GM12878 (cell line): ENCODE results near the gene TRAP1. TPM values are rescaled to one million over a fixed set of nuclear protein-coding genes. Genes with fewer than 3 reads are reported as not detected.

ENCODE experiments used
- ATAC-seq: fragments of 200-7000 bp; cut with Tn5 transposase; 3 replicates; pipeline ENCODE4 v1.9.1; 2020; ENCODE audit warnings: mild to moderate bottlenecking, moderate library complexity
- BruUV-seq: library from RNA; stranded (reverse); fragments of 400-500 nt; replicated peaks from 2 replicates; lab custom pipeline; 2021; lab: Mats Ljungman, UMichigan
- CTCF ChIA-PET: fragments of 300-600 bp; sonication (Branson Sonifier 250); formaldehyde crosslinking; extraction: SDS; loops from one replicate; lab custom pipeline; 2021; ENCODE audit warnings: inconsistent platforms; lab: Yijun Ruan, JAX
- POLR2A ChIA-PET: fragments of 350-600 bp; formaldehyde crosslinking; extraction: SDS; loops from one replicate; lab custom pipeline; 2021; ENCODE audit warnings: inconsistent platforms; lab: Charles Lee
- RAD21 ChIA-PET: fragments of 300-600 bp; sonication (Branson Sonifier 250); formaldehyde crosslinking; loops from one replicate; lab custom pipeline; 2023; ENCODE audit warnings: antibody characterized with exemption; ENCODE audit not compliant: unreplicated experiment; lab: Charles Lee
- SMC1A ChIA-PET: fragments of 300-600 bp; sonication (Branson Sonifier 250); formaldehyde crosslinking; loops from one replicate; lab custom pipeline; 2023; ENCODE audit not compliant: unreplicated experiment, uncharacterized antibody; lab: Charles Lee
- DNase-seq: peaks from one replicate; pipeline ENCODE4 v3.0.0-alpha.2; 2011; ENCODE audit warnings: low read depth, low spot score
- FAIRE-seq: peaks from 3 replicates; lab custom pipeline; 2011; peaks lifted over from hg19 to GRCh38; lab: Jason Lieb, UNC
- H2AFZ ChIP-seq: 2 replicates; pipeline ENCODE4 v1.6.0; 2011; ENCODE audit warnings: low read depth, low read length, control low read depth; ENCODE audit not compliant: control insufficient read depth
- H3K27ac ChIP-seq: 2 replicates; pipeline ENCODE4 v1.5.1; 2011; ENCODE audit warnings: control low read depth; ENCODE audit not compliant: control insufficient read depth, insufficient read depth
- H3K27me3 ChIP-seq, 2 experiments: replicated peaks in 1 of 2; 2 replicates each; pipeline versions ENCODE4 v1.6.0 to v1.6.1; 2011; ENCODE audit warnings: low read length in 1 of 2; ENCODE audit not compliant: control insufficient read depth in 2 of 2, insufficient read depth in 2 of 2
- H3K36me3 ChIP-seq, 2 experiments: 2 replicates each; pipeline ENCODE4 v1.5.1; 2011; ENCODE audit warnings: low read length in 1 of 2; ENCODE audit not compliant: control insufficient read depth in 2 of 2, insufficient read depth in 2 of 2
- H3K4me1 ChIP-seq: 2 replicates; pipeline ENCODE4 v1.6.1; 2011; ENCODE audit warnings: mild to moderate bottlenecking, low read length, moderate library complexity, mixed read lengths; ENCODE audit not compliant: control insufficient read depth, insufficient read depth
- H3K4me2 ChIP-seq: 2 replicates; pipeline ENCODE4 v1.6.0; 2011; ENCODE audit warnings: control low read depth; ENCODE audit not compliant: control insufficient read depth, insufficient read depth
- H3K4me3 ChIP-seq: fragments of 200-600 bp; sonication (generic); 2 replicates; pipeline ENCODE4 v1.5.1; 2016
- H3K79me2 ChIP-seq: 2 replicates; pipeline ENCODE4 v1.6.0; 2011; ENCODE audit warnings: low read length; ENCODE audit not compliant: control insufficient read depth, insufficient read depth
- H3K9ac ChIP-seq: 2 replicates; pipeline ENCODE4 v1.8.0; 2011; ENCODE audit warnings: low read length, control low read depth, mixed read lengths; ENCODE audit not compliant: control insufficient read depth, insufficient read depth
- H3K9me3 ChIP-seq: replicated peaks from 3 replicates; pipeline ENCODE4 v1.5.1; 2011; ENCODE audit warnings: mild to moderate bottlenecking, low read length; ENCODE audit not compliant: control insufficient read depth, insufficient read depth
- H4K20me1 ChIP-seq: 2 replicates; pipeline ENCODE4 v1.6.0; 2011; ENCODE audit not compliant: control insufficient read depth, insufficient read depth
- ATF7 ChIP-seq: fragments of 450-650 bp; IDR thresholded peaks from 2 replicates; pipeline ENCODE4 v1.6.1; 2016; ENCODE audit warnings: low read depth, mild to moderate bottlenecking
- BMI1 ChIP-seq: fragments of 450-650 bp; IDR thresholded peaks from 2 replicates; pipeline ENCODE4 v1.6.1; 2016; ENCODE audit warnings: mild to moderate bottlenecking, moderate library complexity, borderline replicate concordance
- IKZF1 ChIP-seq: fragments of 450-650 bp; conservative IDR thresholded peaks from 2 replicates; pipeline ENCODE4 v1.6.1; 2017; ENCODE audit warnings: antibody characterized with exemption, mild to moderate bottlenecking
- MLLT1 ChIP-seq: fragments of 450-650 bp; IDR thresholded peaks from 2 replicates; pipeline ENCODE4 v1.6.1; 2016; ENCODE audit warnings: mild to moderate bottlenecking
- NKRF ChIP-seq: fragments of 450-650 bp; conservative IDR thresholded peaks from 2 replicates; pipeline ENCODE4 v1.6.1; 2017; ENCODE audit warnings: mild to moderate bottlenecking, moderate library complexity
- POLR2A ChIP-seq: IDR thresholded peaks from 2 replicates; pipeline ENCODE4 v1.6.1; 2011; ENCODE audit warnings: low read depth, mild to moderate bottlenecking, low read length
- RBBP5 ChIP-seq: fragments of 200-600 bp; sonication (generic); conservative IDR thresholded peaks from 2 replicates; pipeline ENCODE4 v1.6.1; 2016
- SIN3A ChIP-seq: IDR thresholded peaks from 2 replicates; pipeline ENCODE4 v1.6.1; 2012; ENCODE audit warnings: low read depth, low read length, improper control_type of control experiment
- SREBF1 ChIP-seq: IDR thresholded peaks from 2 replicates; pipeline ENCODE4 v1.6.1; 2012; ENCODE audit warnings: mild to moderate bottlenecking, low read length
- SRF ChIP-seq, 2 experiments: IDR thresholded peaks; 2 replicates each; pipeline ENCODE4 v1.6.1; 2011; ENCODE audit warnings: low read depth in 2 of 2, low read length in 2 of 2, mild to moderate bottlenecking in 1 of 2, moderate library complexity in 1 of 2
- YY1 ChIP-seq: IDR thresholded peaks from 2 replicates; pipeline ENCODE4 v1.6.1; 2011; ENCODE audit warnings: low read depth, mild to moderate bottlenecking, low read length
- WGBS: methylation state at CpG from one replicate; pipeline ENCODE4 v1.1.6; 2016; ENCODE audit warnings: low lambda C conversion rate; ENCODE audit not compliant: insufficient replicate concordance, insufficient coverage; ENCODE audit errors: missing lambda C conversion rate; 5-methylcytosine and 5-hydroxymethylcytosine counted together
- in situ Hi-C: fragments of 300-500 bp; cut with MboI; formaldehyde crosslinking; loops from 9 replicates; pipeline ENCODE4 v1.14.3; 2018; ENCODE audit warnings: mixed read lengths
- intact Hi-C: fragments of 100-400 bp; cut with micrococcal nuclease; formaldehyde crosslinking; loops from one replicate; pipeline ENCODE4 v1.14.2; 2022; ENCODE audit not compliant: unreplicated experiment
- polyA plus RNA-seq, 11 experiments: library from polyadenylated mRNA; depleted of rRNA in 4 of 11; unstranded in 6 of 11; stranded (reverse) in 5 of 11; fragments of >200 nt; fragmentation: Nextera tagmentation in 4 of 11; fragmentation: Illumina TruSeq in 1 of 11; extraction: Ambion mirVana in 4 of 11; extraction: Trizol in 1 of 11; gene quantifications; 1 replicate in 1 of 11; 2 replicates in 10 of 11; pipeline versions ENCODE4 v1.2.1 to v1.2.3, GENCODE V29; 2011 to 2016; ENCODE audit warnings: inconsistent platforms in 2 of 11, missing spikeins in 2 of 11, low read depth in 1 of 11
- total RNA-seq, 4 experiments: library from RNA; depleted of rRNA in 3 of 4; stranded (reverse); fragments of >200 nt in 3 of 4; fragmentation: Illumina TruSeq in 1 of 4; extraction: Trizol in 1 of 4; gene quantifications; 2 replicates each; pipeline versions ENCODE4 v1.2.1 to v1.2.3, GENCODE V29; 2013 to 2021

TRAP1 gene
- total and polyA plus RNA-seq, 10 of the 15 experiments (the other 5 are each of a cell fraction or from before 2014, with no cell fraction given), result 16.3 to 442 (median 241) TPM

GRCh38 chr16:3726021-3726687, 8.8 kb upstream of the TRAP1 start:
- SMC1A ChIA-PET, result no interaction called here
- Histone ChIP-seq H3K36me3 (peaks cover 8 to 31% of the 10 kb centered on the region in 2 experiments; a peak in 3 of 4 replicates), H2AFZ (no peak overlapping the region), H3K79me2 (no peaks in the 10 kb centered on the region), H3K27ac (no peak overlapping the region), H3K4me2 (no peak overlapping the region), H3K4me1 (no peaks in the 10 kb centered on the region), H3K9ac (no peak overlapping the region), H4K20me1 (no peaks in the 10 kb centered on the region), H3K27me3 (no peaks in the 10 kb centered on the region), H3K9me3 (no peaks in the 10 kb centered on the region), H3K4me3 (no peak overlapping the region)
- DNase-seq, result no peak
- intact Hi-C loops (no loop called here), in situ Hi-C loops (no loop called here)
- POLR2A ChIA-PET, result no interaction called here
- BruUV-seq, result no TSS peak
- WGBS, result 98% methylated on average over 25 of the region's 33 CpGs
- ATAC-seq, result no peak
- TF ChIP-seq IKZF1 (no peak), POLR2A (0 out of 2 replicates have a peak, but pooled peaks have one; percentile 22)
- FAIRE-seq, result no peak
- CTCF ChIA-PET, result interaction anchor here (0.6 kb wide), 2 partner anchors 149 to 499 kb away, joined by 3 to 4 read pairs; no protein-coding TSS in a partner anchor
- RAD21 ChIA-PET, result no interaction called here

- Histone ChIP-seq H2AFZ (no peak overlapping the region), H3K27ac (no peak overlapping the region), H4K20me1 (no peaks in the 10 kb centered on the region), H3K4me1 (no peaks in the 10 kb centered on the region), H3K4me3 (no peak overlapping the region), H3K9ac (no peak overlapping the region), H3K4me2 (no peak overlapping the region), H3K9me3 (no peaks in the 10 kb centered on the region), H3K36me3 (peaks cover 8 to 23% of the 10 kb centered on the region in 2 experiments; a peak in 3 of 4 replicates), H3K79me2 (no peaks in the 10 kb centered on the region), H3K27me3 (no peaks in the 10 kb centered on the region)
- no peak for FAIRE-seq
- ChIA-PET SMC1A (interaction anchor here (1.0 kb wide), 1 partner anchor 56 kb away, joined by 3 read pairs; no protein-coding TSS in a partner anchor), CTCF (interaction anchor here (0.6 kb wide), 1 partner anchor 150 kb away, joined by 4 read pairs; no protein-coding TSS in a partner anchor), RAD21 (no interaction called here), POLR2A (no interaction called here)
- no peak for DNase-seq
- ATAC-seq, result no peak
- in situ Hi-C loops, result no loop called here
- WGBS, result 80% methylated on average over 8 of the region's 8 CpGs
- intact Hi-C loops, result no loop called here
- no peak for TF ChIP-seq YY1
- TF ChIP-seq SREBF1, result no peak
- TF ChIP-seq BMI1, result no peak
- TF ChIP-seq SIN3A, result no peak
- TF ChIP-seq RBBP5, result no peak
- TF ChIP-seq NKRF, result no peak
- no peak for TF ChIP-seq ATF7
- TF ChIP-seq MLLT1, result no peak
- no peak for TF ChIP-seq SRF (IDR thresholded peaks at IDR 0.05; ENCODE audit: low read depth in 2 of 2, low read length in 2 of 2)
- no TSS peak for BruUV-seq
Observed at GRCh38 chr16:3725276-3725675, 8.0 kb upstream of the TRAP1 start.
